Measurements from ENCODE around the gene MRPL49. TPM values are rescaled to one million over a fixed set of nuclear protein-coding genes. Genes with fewer than 3 reads are reported as not detected.

MRPL49 gene
- total RNA-seq, 1 donor from 2014 or later, result 66.6 TPM

Other genes with a start within 250 kb of the MRPL49 start
- gene EHD1, start 243.7 kb upstream of the MRPL49 start, total RNA-seq, result 107 TPM in 2 replicates
- gene ATG2A, start 205.1 kb upstream of the MRPL49 start, total RNA-seq, result 20.7 and 26.1 TPM in 2 replicates
- 13.6 and 16.1 TPM in 2 replicates for gene PPP2R5B, start 197.6 kb upstream of the MRPL49 start, total RNA-seq
- gene GPHA2, start 186.4 kb upstream of the MRPL49 start, total RNA-seq, result not detected in 2 replicates
- not detected in 2 replicates for gene MAJIN, start 150.2 kb upstream of the MRPL49 start, total RNA-seq
- gene BATF2, start 125.3 kb upstream of the MRPL49 start, total RNA-seq, result 0.09 and 0.16 TPM in 2 replicates
- 70.0 and 77.0 TPM in 2 replicates for gene ARL2, start 108.2 kb upstream of the MRPL49 start, total RNA-seq
- gene SNX15, start 94.9 kb upstream of the MRPL49 start, total RNA-seq, result 19.6 and 22.4 TPM in 2 replicates
- gene SAC3D1, start 81.1 kb upstream of the MRPL49 start, total RNA-seq, result 17.0 and 18.6 TPM in 2 replicates
- gene NAALADL1, start 63.8 kb upstream of the MRPL49 start, total RNA-seq, result 11.9 and 14.6 TPM in 2 replicates
- 82.0 and 86.8 TPM in 2 replicates for gene CDCA5, start 38.3 kb upstream of the MRPL49 start, total RNA-seq
- 34.9 and 37.2 TPM in 2 replicates for gene ZFPL1, start 38.1 kb upstream of the MRPL49 start, total RNA-seq
- gene VPS51, start 26.1 kb upstream of the MRPL49 start, total RNA-seq, result 121 and 133 TPM in 2 replicates
- gene TM7SF2, start 10.4 kb upstream of the MRPL49 start, total RNA-seq, result 34.4 and 36.9 TPM in 2 replicates
- 11.3 and 12.8 TPM in 2 replicates for gene ZNHIT2, start 4.6 kb upstream of the MRPL49 start, total RNA-seq
- 1,016 and 1,034 TPM in 2 replicates for gene FAU, start 187 bp upstream of the MRPL49 start, total RNA-seq
- 40.1 and 42.2 TPM in 2 replicates for gene SYVN1, start 12.2 kb downstream of the MRPL49 start, total RNA-seq
- gene SPDYC, start 47.9 kb downstream of the MRPL49 start, total RNA-seq, result not detected in 2 replicates
- gene CAPN1, start 59.6 kb downstream of the MRPL49 start, total RNA-seq, result 143 and 144 TPM in 2 replicates
- gene POLA2, start 139.6 kb downstream of the MRPL49 start, total RNA-seq, result 74.5 and 74.6 TPM in 2 replicates
- gene CDC42EP2, start 192.5 kb downstream of the MRPL49 start, total RNA-seq, result 3.4 and 5.1 TPM in 2 replicates
- 77.0 and 78.1 TPM in 2 replicates for gene DPF2, start 211.5 kb downstream of the MRPL49 start, total RNA-seq
- gene TIGD3, start 232.4 kb downstream of the MRPL49 start, total RNA-seq, result 1.3 and 1.6 TPM in 2 replicates

All from activated T-helper 2 cell treated with anti-CD3 and anti-CD28 coated beads, Interferon-gamma antibody, Interleukin-2, Interleukin-4, amounts not matched to agents 10 μg/mL and 5 μg/mL and 100 μg/mL, durations not matched to agents 14 hours and 24 hours and 36 hours (primary cell).